ENCODE results near the gene DNAJB4. TPM values are rescaled to one million over a fixed set of nuclear protein-coding genes. Genes with fewer than 3 reads are reported as not detected.

DNAJB4 gene
- total and polyA plus RNA-seq, 2 of the 8 experiments (the other 6 are each of a cell fraction or from before 2014, with no cell fraction given), result 6.6 to 21.8 TPM

GRCh38 chr1:78043436-78043835 is 38.7 kb downstream of the DNAJB4 start:
- H2AK5ac ChIP-seq (ENCODE audit: low read depth, low read length), result no peak overlapping the region
- DNase-seq (ENCODE audit: low read depth in 1 of 2, low spot score in 2 of 2), result no peak
- H4K91ac ChIP-seq (replicated peaks; ENCODE audit: insufficient read length, low read length), result no peak overlapping the region
- H4K5ac ChIP-seq (ENCODE audit: insufficient read length, low read depth, low read length), result no peak overlapping the region
- H2AFZ ChIP-seq (ENCODE audit: low read length), result no peak overlapping the region
- H2BK20ac ChIP-seq (ENCODE audit: low read length), result no peak overlapping the region
- ChIA-PET CTCF (ENCODE audit: partially characterized antibody) (interaction anchor here (0.7 to 2.6 kb wide), 3 partner anchors 10 to 71 kb away, joined by 3 to 12 read pairs (median 7); no protein-coding TSS in a partner anchor), POLR2A (ENCODE audit: partially characterized antibody) (interaction anchor here (1.0 to 2.6 kb wide), 6 partner anchors 9 to 68 kb away, joined by 3 to 14 read pairs (median 3); partner anchors contain the start of genes DNAJB4 and FUBP1)
- H3K4me3 ChIP-seq (ENCODE audit: extremely low read depth in 1 of 4, insufficient read depth in 2 of 4, low read depth in 3 of 4, low read length in 4 of 4), result no peak overlapping the region
- H3K79me1 ChIP-seq (ENCODE audit: low read depth, low read length), result no peaks in the 10 kb centered on the region
- no peak overlapping the region for H3K18ac ChIP-seq (ENCODE audit: extremely low read depth, low read length)
- H3K36me3 ChIP-seq (ENCODE audit: control insufficient read depth in 2 of 4, insufficient read depth in 4 of 4, low read length in 3 of 4), result no peaks in the 10 kb centered on the region
- H3K23ac ChIP-seq (ENCODE audit: insufficient read length), result no peak overlapping the region
- no peak overlapping the region for H3K9ac ChIP-seq (replicated peaks in 1 of 4; ENCODE audit: extremely low read depth in 1 of 4, low read depth in 3 of 4, low read length in 3 of 4)
- no peak overlapping the region for H2BK12ac ChIP-seq (ENCODE audit: low read depth, low read length)
- no peak for FAIRE-seq
- H4K20me1 ChIP-seq (replicated peaks in 1 of 2; ENCODE audit: control insufficient read depth in 1 of 2, insufficient read depth in 2 of 2, low read length in 2 of 2), result no peaks in the 10 kb centered on the region
- peaks cover 0 to 9% (median 6%) of the 10 kb centered on the region in 4 experiments; a peak in 3 of 7 replicates for H3K4me1 ChIP-seq (replicated peaks in 1 of 4; ENCODE audit: control insufficient read depth in 3 of 4, insufficient read depth in 4 of 4, low read length in 3 of 4)
- no peaks in the 10 kb centered on the region for H3K79me2 ChIP-seq (ENCODE audit: control insufficient read depth in 1 of 2, insufficient read depth in 2 of 2, low read length in 2 of 2)
- 94% methylated on average over 3 of the region's 3 CpGs; no CpG with 5 or more reads in 1 of the 2 experiments for WGBS, 2 experiments (ENCODE audit: extremely low coverage in 1 of 2, insufficient coverage in 1 of 2, insufficient read length in 1 of 2, insufficient replicate concordance in 2 of 2, low coverage in 1 of 2, low lambda C conversion rate in 2 of 2, missing lambda C conversion rate in 1 of 2)
- no peak overlapping the region for H2BK5ac ChIP-seq (ENCODE audit: low read depth, low read length)
- H3K27ac ChIP-seq (ENCODE audit: low read depth, low read length), result no peak overlapping the region
- no peak for TF ChIP-seq POU5F1 (IDR thresholded peaks at IDR 0.05; ENCODE audit: low read depth, low read length)
- TF ChIP-seq JUN (IDR thresholded peaks at IDR 0.05; ENCODE audit: low read depth, low read length), result no peak
- no peak for TF ChIP-seq CBX8 (IDR thresholded peaks at IDR 0.05; ENCODE audit: borderline replicate concordance, low read depth, low read length)
- TF ChIP-seq USF2 (IDR thresholded peaks at IDR 0.05; ENCODE audit: low read length), result no peak
- TF ChIP-seq PHF8 (conservative IDR thresholded peaks at IDR 0.05; ENCODE audit: low read depth, low read length), result no peak
- no peak for TF ChIP-seq POLR2A (IDR thresholded peaks at IDR 0.05; ENCODE audit: control extremely low read depth in 1 of 2, low read depth in 2 of 2, low read length in 2 of 2)
- TF ChIP-seq SIRT6 (IDR thresholded peaks at IDR 0.05; ENCODE audit: low read length), result no peak
- no peak for TF ChIP-seq POLR2AphosphoS5 (IDR thresholded peaks at IDR 0.05; ENCODE audit: low read depth, low read length)
- TF ChIP-seq SUZ12 (IDR thresholded peaks at IDR 0.05; ENCODE audit: low read length), result no peak
- no peak for TF ChIP-seq TCF12 (IDR thresholded peaks at IDR 0.05; ENCODE audit: low read depth, low read length)
- no peak for TF ChIP-seq HDAC6 (IDR thresholded peaks at IDR 0.05; ENCODE audit: low read depth, low read length)
- TF ChIP-seq SP2 (IDR thresholded peaks at IDR 0.05; ENCODE audit: low read length), result no peak
- H3K4me2 ChIP-seq (ENCODE audit: insufficient read depth in 1 of 2, low read depth in 2 of 2, low read length in 2 of 2), result no peak overlapping the region
- no peak overlapping the region for H3K4ac ChIP-seq (replicated peaks; ENCODE audit: insufficient read length, low read depth, low read length)
- H3K14ac ChIP-seq (ENCODE audit: insufficient read length), result no peak overlapping the region
- no peak overlapping the region for H4K8ac ChIP-seq (ENCODE audit: extremely low read depth, insufficient read depth, low read length)
- H3K23me2 ChIP-seq (ENCODE audit: low read depth, low read length), result peaks cover 13% of the 10 kb centered on the region; the same call in 1 of the 2 replicates
- no peak overlapping the region for H3K56ac ChIP-seq (replicated peaks; ENCODE audit: insufficient read length, low read depth, low read length)
- no peak overlapping the region for H2BK15ac ChIP-seq (ENCODE audit: low read length)
- H3K27me3 ChIP-seq (replicated peaks in 1 of 4; ENCODE audit: control insufficient read depth in 3 of 4, extremely low read depth in 1 of 4, insufficient read depth in 3 of 4, low read length in 3 of 4), result peaks cover 4 to 28% (median 24%) of the 10 kb centered on the region in 4 experiments
- H3K9me3 ChIP-seq (ENCODE audit: insufficient read depth in 2 of 2, low read depth in 1 of 2, low read length in 1 of 2), result no peaks in the 10 kb centered on the region
- H2BK120ac ChIP-seq (replicated peaks; ENCODE audit: low read depth, low read length), result no peak overlapping the region
